Panc1 (cell line): ENCODE results near the gene ANKRD33B. TPM values are rescaled to one million over a fixed set of nuclear protein-coding genes. Genes with fewer than 3 reads are reported as not detected.
"Not testable (repeated sequence)": the region's sequence is repeated elsewhere in the genome, so short reads cannot be mapped to it uniquely, and the experiment has no call there.

Experiments used
- ATAC-seq: fragments of 200-7000 bp; cut with Tn5 transposase; 2 replicates; pipeline ENCODE4 v1.9.1; 2020; ENCODE audit warnings: mild to moderate bottlenecking, moderate library complexity
- BruUV-seq: library from RNA; stranded (reverse); fragments of 400-500 nt; replicated peaks from 2 replicates; lab custom pipeline; 2021; lab: Mats Ljungman, UMichigan
- CTCF ChIA-PET: fragments of 300-600 bp; sonication (Branson Sonifier 250); formaldehyde crosslinking; loops from one replicate; lab custom pipeline; 2022; ENCODE audit warnings: antibody characterized with exemption; lab: Charles Lee
- POLR2A ChIA-PET: fragments of 300-600 bp; sonication (Branson Sonifier 250); formaldehyde crosslinking; loops from one replicate; lab custom pipeline; 2022; ENCODE audit warnings: antibody characterized with exemption; lab: Charles Lee
- DNase-seq: peaks from one replicate; pipeline ENCODE4 v3.0.0-alpha.2; 2010; ENCODE audit warnings: low read depth, low spot score
- H3K27ac ChIP-seq: 2 replicates; pipeline ENCODE4 v1.5.1; 2011; ENCODE audit warnings: mild to moderate bottlenecking, low read length, inconsistent platforms
- H3K27me3 ChIP-seq: fragments of 200-500 bp; sonication (Bioruptor generic); 2 replicates; pipeline ENCODE4 v1.6.0; 2014; ENCODE audit warnings: low read length, inconsistent platforms; ENCODE audit not compliant: control insufficient read depth, insufficient read depth
- H3K36me3 ChIP-seq: fragments of 200-500 bp; sonication (Bioruptor generic); 2 replicates; pipeline ENCODE4 v1.5.1; 2014; ENCODE audit warnings: inconsistent platforms, mild to moderate bottlenecking, low read length, moderate library complexity; ENCODE audit not compliant: control insufficient read depth, insufficient read depth
- H3K4me1 ChIP-seq: 2 replicates; pipeline ENCODE4 v1.5.1; 2011; ENCODE audit warnings: inconsistent platforms, mild to moderate bottlenecking, low read length, moderate library complexity; ENCODE audit not compliant: control insufficient read depth, insufficient read depth
- H3K4me3 ChIP-seq, 2 experiments: 2 replicates each; pipeline ENCODE4 v1.5.1; 2011 to 2012; ENCODE audit warnings: low read depth in 2 of 2, low read length in 2 of 2, mild to moderate bottlenecking in 2 of 2, inconsistent platforms in 1 of 2, moderate library complexity in 1 of 2
- H3K9me3 ChIP-seq: fragments of 200-500 bp; sonication (Bioruptor generic); 2 replicates; pipeline ENCODE4 v1.5.1; 2014; ENCODE audit warnings: low read depth, mild to moderate bottlenecking, inconsistent platforms, low read length, moderate library complexity; ENCODE audit not compliant: control insufficient read depth, insufficient read depth
- CTCF ChIP-seq: fragments of 450-650 bp; IDR thresholded peaks from 2 replicates; pipeline ENCODE4 v1.5.1; 2017; ENCODE audit warnings: mild to moderate bottlenecking
- POLR2AphosphoS5 ChIP-seq: IDR thresholded peaks from 2 replicates; pipeline ENCODE4 v1.6.1; 2012; ENCODE audit warnings: mild to moderate bottlenecking, low read depth, low read length, moderate library complexity
- REST ChIP-seq, 2 experiments: IDR thresholded peaks; 2 replicates each; pipeline ENCODE4 v1.6.1; 2011 to 2012; ENCODE audit warnings: low read depth in 2 of 2, control low read depth in 1 of 2, low read length in 1 of 2, mild to moderate bottlenecking in 1 of 2, moderate library complexity in 1 of 2; ENCODE audit not compliant: insufficient read depth in 1 of 2
- SIN3A ChIP-seq: IDR thresholded peaks from 2 replicates; pipeline ENCODE4 v1.6.1; 2012; ENCODE audit warnings: low read depth, mild to moderate bottlenecking, low read length, moderate library complexity, borderline replicate concordance; ENCODE audit not compliant: insufficient read depth
- TCF7L2 ChIP-seq: IDR thresholded peaks from 2 replicates; pipeline ENCODE4 v1.6.1; 2011; ENCODE audit warnings: mild to moderate bottlenecking, low read depth, low read length, inconsistent platforms
- in situ Hi-C: cut with HindIII; loops from 2 replicates; pipeline ENCODE4 v1.10.0; 2016; ENCODE audit warnings: low sequenced_read_pairs, low pct_unique_long_range_greater_than_20kb
- intact Hi-C: fragments of 100-400 bp; cut with micrococcal nuclease; formaldehyde crosslinking; loops from one replicate; pipeline ENCODE4 v1.10.0; 2022; ENCODE audit not compliant: unreplicated experiment
- total RNA-seq: library from RNA; stranded (reverse); gene quantifications from one replicate; pipeline ENCODE4 v1.2.1, GENCODE V29; 2021; ENCODE audit not compliant: unreplicated experiment

ANKRD33B gene
- total RNA-seq, 1 experiment from 2014 or later, result 19.1 TPM

GRCh38 chr5:10629682-10630081, 65.8 kb downstream of the ANKRD33B start:
- Histone ChIP-seq H3K4me1 (peaks cover 16% of the 10 kb centered on the region), H3K36me3 (no peaks in the 10 kb centered on the region), H3K27ac (no peak overlapping the region), H3K9me3 (no peaks in the 10 kb centered on the region), H3K27me3 (no peaks in the 10 kb centered on the region), H3K4me3 (no peak overlapping the region)
- intact Hi-C loops, result loop anchor here (5.0 kb wide), 1 partner anchor 62 kb away; no protein-coding TSS in a partner anchor
- no peak for DNase-seq
- in situ Hi-C loops, result no loop called here
- TF ChIP-seq SIN3A (no peak), POLR2AphosphoS5 (no peak), REST (IDR thresholded peaks at IDR 0.05; ENCODE audit: insufficient read depth in 1 of 2, low read depth in 2 of 2, low read length in 1 of 2) (no peak), CTCF (no peak), TCF7L2 (no peak)
- ChIA-PET POLR2A (no interaction called here), CTCF (interaction anchor here (0.8 kb wide), 1 partner anchor 177 kb away, joined by 3 read pairs; no protein-coding TSS in a partner anchor)
- no peak for ATAC-seq
- BruUV-seq, result no TSS peak

- intact Hi-C loops, result no loop called here
- H3K4me1 ChIP-seq, result peaks cover 16% of the 10 kb centered on the region
- TF ChIP-seq REST (IDR thresholded peaks at IDR 0.05; ENCODE audit: insufficient read depth in 1 of 2, low read depth in 2 of 2, low read length in 1 of 2), result no peak
- TF ChIP-seq TCF7L2, result no peak
- no peak for TF ChIP-seq SIN3A
- no peak overlapping the region for H3K4me3 ChIP-seq
- no peaks in the 10 kb centered on the region for H3K27me3 ChIP-seq
- no peak for DNase-seq
- no peaks in the 10 kb centered on the region for H3K36me3 ChIP-seq
- no peaks in the 10 kb centered on the region for H3K9me3 ChIP-seq
- POLR2A ChIA-PET, result no interaction called here
- H3K27ac ChIP-seq, result no peak overlapping the region
- CTCF ChIA-PET, result interaction anchor here (0.8 kb wide), 1 partner anchor 177 kb away, joined by 3 read pairs; no protein-coding TSS in a partner anchor
- no peak for ATAC-seq
- no TSS peak for BruUV-seq
- in situ Hi-C loops, result no loop called here
Observed at GRCh38 chr5:10630126-10630525, 66.3 kb downstream of the ANKRD33B start.

GRCh38 chr5:10630744-10631143, 66.9 kb downstream of the ANKRD33B start:
- H3K27me3 ChIP-seq, in situ Hi-C loops, H3K4me3 ChIP-seq, H3K27ac ChIP-seq, DNase-seq, POLR2A ChIA-PET, ATAC-seq, intact Hi-C loops, BruUV-seq, CTCF ChIA-PET, H3K9me3 ChIP-seq, H3K36me3 ChIP-seq: not testable (repeated sequence)
- peaks cover 16% of the 10 kb centered on the region for H3K4me1 ChIP-seq
